ENCODE results near the gene HIVEP3.

HIVEP3 gene

DNA sequence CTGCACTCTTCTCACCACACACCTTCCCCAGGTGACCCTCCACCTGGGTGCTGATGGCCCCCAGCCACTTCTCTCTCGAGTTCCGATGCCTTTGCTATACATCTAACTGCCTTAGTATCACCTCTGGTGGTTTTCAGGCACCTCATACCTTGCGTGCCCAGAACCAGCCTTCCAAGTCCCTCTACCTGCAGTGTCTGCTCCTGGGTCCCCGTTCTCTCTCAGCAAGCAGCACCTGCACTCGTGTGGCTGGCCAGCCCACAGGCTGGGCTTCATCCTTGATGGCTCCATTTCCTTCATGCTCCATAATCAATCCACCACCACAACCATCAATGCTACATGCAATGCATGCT, 385.0 kb downstream of the HIVEP3 start:
- ATAC-seq (ENCODE audit: insufficient read depth, low read depth): no peak
- TF ChIP-seq, protein P1, sequence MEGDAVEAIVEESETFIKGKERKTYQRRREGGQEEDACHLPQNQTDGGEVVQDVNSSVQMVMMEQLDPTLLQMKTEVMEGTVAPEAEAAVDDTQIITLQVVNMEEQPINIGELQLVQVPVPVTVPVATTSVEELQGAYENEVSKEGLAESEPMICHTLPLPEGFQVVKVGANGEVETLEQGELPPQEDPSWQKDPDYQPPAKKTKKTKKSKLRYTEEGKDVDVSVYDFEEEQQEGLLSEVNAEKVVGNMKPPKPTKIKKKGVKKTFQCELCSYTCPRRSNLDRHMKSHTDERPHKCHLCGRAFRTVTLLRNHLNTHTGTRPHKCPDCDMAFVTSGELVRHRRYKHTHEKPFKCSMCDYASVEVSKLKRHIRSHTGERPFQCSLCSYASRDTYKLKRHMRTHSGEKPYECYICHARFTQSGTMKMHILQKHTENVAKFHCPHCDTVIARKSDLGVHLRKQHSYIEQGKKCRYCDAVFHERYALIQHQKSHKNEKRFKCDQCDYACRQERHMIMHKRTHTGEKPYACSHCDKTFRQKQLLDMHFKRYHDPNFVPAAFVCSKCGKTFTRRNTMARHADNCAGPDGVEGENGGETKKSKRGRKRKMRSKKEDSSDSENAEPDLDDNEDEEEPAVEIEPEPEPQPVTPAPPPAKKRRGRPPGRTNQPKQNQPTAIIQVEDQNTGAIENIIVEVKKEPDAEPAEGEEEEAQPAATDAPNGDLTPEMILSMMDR (IDR thresholded peaks at IDR 0.05; ENCODE audit: borderline replicate concordance, extremely low read depth, low read length, poor library complexity, severe bottlenecking): no peak
- TF ChIP-seq EZH2 (IDR thresholded peaks at IDR 0.05; ENCODE audit: borderline replicate concordance, low read depth, low read length, severe bottlenecking): no peak

DNA sequence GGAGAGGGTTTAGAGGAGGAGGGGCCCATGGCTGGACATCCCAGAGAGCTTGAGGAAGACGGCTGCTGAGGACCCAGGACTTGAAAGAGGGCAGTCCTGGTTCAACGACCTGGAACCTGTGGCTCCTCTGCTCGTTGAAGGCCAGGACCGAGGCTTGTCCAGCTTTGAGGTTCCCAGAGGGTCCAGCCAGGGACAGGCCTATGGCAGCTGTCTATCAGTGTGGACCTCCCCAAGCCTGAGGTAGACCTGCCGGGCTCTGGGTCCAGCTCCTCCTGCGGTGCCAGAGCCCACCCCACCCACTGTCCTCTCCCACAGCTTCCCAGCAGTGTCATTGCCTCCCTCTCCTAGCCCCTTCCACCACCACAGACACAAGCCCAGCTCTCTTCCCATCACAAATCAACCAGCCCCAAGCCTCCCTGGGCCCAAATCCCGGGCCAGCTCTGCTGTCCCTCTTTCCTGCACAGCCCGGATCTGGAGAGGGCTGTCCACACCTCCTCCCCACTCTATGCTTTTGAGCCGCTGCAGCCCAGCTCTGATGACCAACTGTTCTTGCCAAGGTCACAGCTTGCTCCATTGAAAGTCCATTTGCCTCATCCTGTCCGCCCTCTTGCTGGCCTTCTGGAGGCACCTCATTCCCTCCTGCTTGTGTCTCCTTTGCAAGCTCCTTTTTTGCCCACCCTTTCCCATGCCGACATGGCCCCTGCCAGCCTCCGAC, 385.5 kb downstream of the HIVEP3 start:
- no peaks in the 10 kb centered on the region for H3K4me1 ChIP-seq (ENCODE audit: insufficient read depth, low read length)
- no peak; the same call in 2 of the 3 replicates for ATAC-seq (ENCODE audit: insufficient read depth, low read depth)
- no peak overlapping the region for H3K9ac ChIP-seq (ENCODE audit: low read depth, low read length)
- peaks cover 88% of the 10 kb centered on the region for H4K20me1 ChIP-seq (ENCODE audit: insufficient read depth, low read length)
- no peak overlapping the region for H3K27ac ChIP-seq (ENCODE audit: low read length)
- H3K36me3 ChIP-seq (ENCODE audit: insufficient read depth, low read length): peaks cover 70% of the 10 kb centered on the region
- no peaks in the 10 kb centered on the region for H3K27me3 ChIP-seq (ENCODE audit: insufficient read depth, low read length, poor library complexity)
- DNase-seq: no peak
- no peak overlapping the region for H3K4me2 ChIP-seq (ENCODE audit: insufficient read depth, low read length)
- H3K4me3 ChIP-seq (ENCODE audit: low read depth in 1 of 2, low read length in 2 of 2): no peak overlapping the region
- H2AFZ ChIP-seq (ENCODE audit: low read depth, low read length): no peak overlapping the region
- peaks cover 80% of the 10 kb centered on the region for H3K79me2 ChIP-seq (ENCODE audit: insufficient read depth, low read length)
- H3K9me3 ChIP-seq (ENCODE audit: insufficient read depth, low read length, severe bottlenecking): no peaks in the 10 kb centered on the region
- no peak for TF ChIP-seq EZH2 (IDR thresholded peaks at IDR 0.05; ENCODE audit: borderline replicate concordance, low read depth, low read length, severe bottlenecking)
- TF ChIP-seq, protein P1 (IDR thresholded peaks at IDR 0.05; ENCODE audit: borderline replicate concordance, extremely low read depth, low read length, poor library complexity, severe bottlenecking): no peak

More for the DNA sequence above, 385.0 kb downstream of the HIVEP3 start:
- Histone ChIP-seq H3K36me3 (ENCODE audit: insufficient read depth, low read length) (peaks cover 75% of the 10 kb centered on the region), H3K79me2 (ENCODE audit: insufficient read depth, low read length) (peaks cover 81% of the 10 kb centered on the region), H3K4me2 (ENCODE audit: insufficient read depth, low read length) (no peak overlapping the region), H4K20me1 (ENCODE audit: insufficient read depth, low read length) (peaks cover 90% of the 10 kb centered on the region), H3K4me3 (ENCODE audit: low read depth in 1 of 2, low read length in 2 of 2) (no peak overlapping the region), H3K27me3 (ENCODE audit: insufficient read depth, low read length, poor library complexity) (no peaks in the 10 kb centered on the region), H3K4me1 (ENCODE audit: insufficient read depth, low read length) (no peaks in the 10 kb centered on the region), H3K27ac (ENCODE audit: low read length) (no peak overlapping the region), H3K9me3 (ENCODE audit: insufficient read depth, low read length, severe bottlenecking) (no peaks in the 10 kb centered on the region), H2AFZ (ENCODE audit: low read depth, low read length) (no peak overlapping the region), H3K9ac (ENCODE audit: low read depth, low read length) (no peak overlapping the region)
- DNase-seq: no peak

DNA sequence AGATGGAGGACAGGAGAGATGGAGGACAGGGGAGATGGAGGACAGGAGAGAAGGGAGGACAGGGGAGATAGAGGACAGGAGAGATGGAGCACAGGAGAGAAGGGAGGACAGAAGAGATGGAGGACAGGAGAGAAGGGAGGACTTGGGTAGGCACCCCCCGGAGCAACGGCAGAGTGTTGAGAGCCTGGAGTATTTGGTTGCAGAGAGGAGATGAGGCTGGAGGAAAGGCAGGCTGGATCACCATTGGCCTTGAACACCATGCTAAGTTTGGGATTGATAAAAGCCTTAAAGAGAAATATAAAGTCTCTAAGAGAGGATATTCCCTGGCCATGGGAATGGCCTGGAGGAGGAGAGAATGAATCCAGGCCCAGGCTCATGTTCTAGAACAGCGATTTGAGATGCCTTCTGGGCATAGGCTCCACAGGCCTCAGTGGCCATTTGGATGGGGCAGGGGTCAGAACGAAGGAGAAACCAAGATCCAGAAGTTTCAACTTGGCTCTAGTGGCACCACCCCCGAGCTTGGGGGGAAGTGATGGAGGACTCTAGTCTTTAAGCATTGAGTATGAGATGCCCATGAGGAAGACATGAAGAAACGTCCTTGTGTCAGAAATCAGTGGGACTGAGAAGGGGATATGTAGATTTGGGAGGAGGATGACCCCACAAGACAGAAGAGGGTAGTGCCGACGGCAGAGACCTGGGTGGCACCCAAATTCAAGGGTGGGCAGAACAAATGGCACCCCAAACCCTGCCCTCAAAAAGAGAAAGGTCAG, 386.3 kb downstream of the HIVEP3 start:
- no peaks in the 10 kb centered on the region for H3K4me1 ChIP-seq (ENCODE audit: insufficient read depth, low read length)
- no peak for TF ChIP-seq EZH2 (IDR thresholded peaks at IDR 0.05; ENCODE audit: borderline replicate concordance, low read depth, low read length, severe bottlenecking)
- TF ChIP-seq, protein P1 (IDR thresholded peaks at IDR 0.05; ENCODE audit: borderline replicate concordance, extremely low read depth, low read length, poor library complexity, severe bottlenecking): no peak
- no peak overlapping the region for H3K9ac ChIP-seq (ENCODE audit: low read depth, low read length)
- no peaks in the 10 kb centered on the region for H3K27me3 ChIP-seq (ENCODE audit: insufficient read depth, low read length, poor library complexity)
- H3K27ac ChIP-seq (ENCODE audit: low read length): no peak overlapping the region
- H2AFZ ChIP-seq (ENCODE audit: low read depth, low read length): no peak overlapping the region
- H3K9me3 ChIP-seq (ENCODE audit: insufficient read depth, low read length, severe bottlenecking): no peaks in the 10 kb centered on the region
- H3K4me2 ChIP-seq (ENCODE audit: insufficient read depth, low read length): no peak overlapping the region
- H3K36me3 ChIP-seq (ENCODE audit: insufficient read depth, low read length): peaks cover 66% of the 10 kb centered on the region
- H4K20me1 ChIP-seq (ENCODE audit: insufficient read depth, low read length): peaks cover 87% of the 10 kb centered on the region
- DNase-seq: no peak
- H3K79me2 ChIP-seq (ENCODE audit: insufficient read depth, low read length): peaks cover 80% of the 10 kb centered on the region
- ATAC-seq (ENCODE audit: insufficient read depth, low read depth): no peak
- H3K4me3 ChIP-seq (ENCODE audit: low read depth in 1 of 2, low read length in 2 of 2): no peak overlapping the region

Data from DND-41 (cell line).